Measurements from ENCODE around the gene MARCHF11. TPM values are rescaled to one million over a fixed set of nuclear protein-coding genes. Genes with fewer than 3 reads are reported as not detected.

Gene MARCHF11
- total RNA-seq, 1 donor from 2014 or later, result not detected

- intact Hi-C loops (cut with micrococcal nuclease), result no loop called here
These were observed 122.3 kb downstream of the MARCHF11 start for GRCh38 chr5:16057277-16057676.

GRCh38 chr5:16051246-16051755 is 128.3 kb downstream of the MARCHF11 start:
- intact Hi-C loops (cut with micrococcal nuclease), result no loop called here

GRCh38 chr5:16050414-16050813 is 129.2 kb downstream of the MARCHF11 start:
- intact Hi-C loops (cut with micrococcal nuclease), result no loop called here

- intact Hi-C loops (cut with micrococcal nuclease), result no loop called here
These were observed 129.8 kb downstream of the MARCHF11 start for GRCh38 chr5:16049761-16050160.

GRCh38 chr5:16048132-16048531 is 131.5 kb downstream of the MARCHF11 start:
- intact Hi-C loops (cut with micrococcal nuclease), result no loop called here

- intact Hi-C loops (cut with micrococcal nuclease), result no loop called here
These were observed 136.1 kb downstream of the MARCHF11 start for GRCh38 chr5:16043349-16043965.

- intact Hi-C loops (cut with micrococcal nuclease), result no loop called here
These were observed 142.3 kb downstream of the MARCHF11 start for GRCh38 chr5:16037121-16037845.

GRCh38 chr5:16034319-16035001 is 145.1 kb downstream of the MARCHF11 start:
- intact Hi-C loops (cut with micrococcal nuclease), result no loop called here

- intact Hi-C loops (cut with micrococcal nuclease), result no loop called here
These were observed 146.2 kb downstream of the MARCHF11 start for GRCh38 chr5:16033187-16033925.

- intact Hi-C loops (cut with micrococcal nuclease), result no loop called here
These were observed 150.9 kb downstream of the MARCHF11 start for GRCh38 chr5:16028708-16029107.

GRCh38 chr5:16025681-16026080 is 153.9 kb downstream of the MARCHF11 start:
- intact Hi-C loops (cut with micrococcal nuclease), result no loop called here

GRCh38 chr5:16018970-16019369 is 160.6 kb downstream of the MARCHF11 start:
- intact Hi-C loops (cut with micrococcal nuclease), result no loop called here

- intact Hi-C loops (cut with micrococcal nuclease), result no loop called here
These were observed 161.9 kb downstream of the MARCHF11 start for GRCh38 chr5:16017720-16018119.
